Stimulated activated CD4-positive, alpha-beta T cell treated with anti-CD3 and anti-CD28 coated beads, Interleukin-4, amount 100 ng/mL, for 4 hours (primary cell): ENCODE measurements around the gene TRIM17.

Experiments
- DNase-seq, 2 experiments: peaks; one replicate each; pipeline ENCODE4 v3.0.0-alpha.2; 2020

Gene TRIM17

GRCh38 chr1:228416217-228416933 is at the start of gene TRIM17:
TSS of gene TRIM17 (minus strand) at chr1:228416861. CDS start at chr1:228415072, 1,789 bp downstream.
- peak in 1 of 2 experiments; percentile 37 for DNase-seq

GRCh38 chr1:228465571-228466146 is 49.0 kb upstream of the TRIM17 start:
- no peak for DNase-seq

GRCh38 chr1:228465141-228465540 is 48.5 kb upstream of the TRIM17 start:
- DNase-seq = no peak

- peak; percentile 78 to 81 for DNase-seq
Observed at GRCh38 chr1:228464487-228464983, 47.9 kb upstream of the TRIM17 start.

- DNase-seq = peak; percentile 28 to 30
Observed at GRCh38 chr1:228463559-228464455, 47.1 kb upstream of the TRIM17 start.

- DNase-seq = no peak
Observed at GRCh38 chr1:228463009-228463558, 46.4 kb upstream of the TRIM17 start.

- no peak for DNase-seq
Observed at GRCh38 chr1:228462560-228462959, 45.9 kb upstream of the TRIM17 start.

GRCh38 chr1:228460821-228461220 is 44.2 kb upstream of the TRIM17 start:
- no peak for DNase-seq

GRCh38 chr1:228459091-228459993 is 42.7 kb upstream of the TRIM17 start:
- peak; percentile 30 to 49 for DNase-seq

- DNase-seq = peak; percentile 70 to 83
Observed at GRCh38 chr1:228457396-228458176, 40.9 kb upstream of the TRIM17 start.

- DNase-seq = no peak
Observed at GRCh38 chr1:228457017-228457395, 40.3 kb upstream of the TRIM17 start.

GRCh38 chr1:228456252-228457016 is 39.8 kb upstream of the TRIM17 start:
- DNase-seq = no peak

- no peak for DNase-seq
Observed at GRCh38 chr1:228455715-228456114, 39.1 kb upstream of the TRIM17 start.

GRCh38 chr1:228454238-228454637 is 37.6 kb upstream of the TRIM17 start:
- DNase-seq = no peak

- DNase-seq = no peak
Observed at GRCh38 chr1:228453614-228454013, 37.0 kb upstream of the TRIM17 start.

GRCh38 chr1:228453022-228453560 is 36.4 kb upstream of the TRIM17 start:
- DNase-seq = no peak

- no peak for DNase-seq
Observed at GRCh38 chr1:228452194-228453021, 35.7 kb upstream of the TRIM17 start.

GRCh38 chr1:228450200-228450599 is 33.5 kb upstream of the TRIM17 start:
- DNase-seq = no peak

GRCh38 chr1:228448372-228448771 is 31.7 kb upstream of the TRIM17 start:
- DNase-seq = no peak
